ENCODE data around the gene LTBP3.

DNA sequence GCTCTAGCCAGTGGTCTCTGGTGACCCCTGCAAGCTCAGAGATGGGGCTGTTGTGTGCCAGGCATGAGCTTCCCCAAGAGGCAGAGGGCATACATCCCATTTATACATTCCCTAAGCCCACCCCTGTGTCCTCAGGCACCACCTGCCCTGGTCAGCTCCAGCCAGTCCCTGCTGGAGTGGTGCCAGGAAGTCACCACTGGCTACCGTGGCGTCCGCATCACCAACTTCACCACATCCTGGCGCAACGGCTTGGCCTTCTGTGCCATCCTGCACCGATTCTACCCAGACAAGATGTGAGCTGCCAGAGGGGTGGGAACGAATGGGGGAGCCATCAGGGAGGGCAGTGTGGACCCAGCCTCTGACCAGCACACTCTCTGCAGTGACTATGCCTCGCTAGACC is 25.9 kb upstream of the LTBP3 start:
- TF ChIP-seq SMC3 (IDR thresholded peaks at IDR 0.05; ENCODE audit: low read depth, low read length) (no peak), CTCF (conservative IDR thresholded peaks at IDR 0.05; ENCODE audit: low read depth, low read length) (no peak)

Measured in IMR-90 (cell line).